ENCODE data around the gene THRAP3.

- TF ChIP-seq TAF1 (IDR thresholded peaks at IDR 0.05; ENCODE audit: borderline replicate concordance, insufficient read depth, low read length) (no peak), REST (IDR thresholded peaks at IDR 0.05; ENCODE audit: insufficient read depth in 1 of 2, low read depth in 2 of 2, low read length in 2 of 2) (no peak), SIN3A (IDR thresholded peaks at IDR 0.05; ENCODE audit: borderline replicate concordance, insufficient read depth, low read length) (no peak), POLR2AphosphoS5 (IDR thresholded peaks at IDR 0.05; ENCODE audit: low read depth, low read length) (no peak), FOXP2 (optimal IDR thresholded peaks at IDR 0.05; ENCODE audit: borderline replicate concordance, extremely low read depth, extremely low read length, insufficient read depth) (no peak)
These were observed 103.3 kb downstream of the THRAP3 start for GRCh38 chr1:36327421-36328087.
